LoVo (cell line): Measurements from ENCODE around the gene PRKCH.
A peak's percentile ranks its signal among the peaks of the same experiment; 100 is the strongest.

Experiments used
- DNase-seq: peaks from one replicate; pipeline ENCODE4 v3.0.0-alpha.2; 2016; ENCODE audit warnings: low spot score

Gene PRKCH

DNA sequence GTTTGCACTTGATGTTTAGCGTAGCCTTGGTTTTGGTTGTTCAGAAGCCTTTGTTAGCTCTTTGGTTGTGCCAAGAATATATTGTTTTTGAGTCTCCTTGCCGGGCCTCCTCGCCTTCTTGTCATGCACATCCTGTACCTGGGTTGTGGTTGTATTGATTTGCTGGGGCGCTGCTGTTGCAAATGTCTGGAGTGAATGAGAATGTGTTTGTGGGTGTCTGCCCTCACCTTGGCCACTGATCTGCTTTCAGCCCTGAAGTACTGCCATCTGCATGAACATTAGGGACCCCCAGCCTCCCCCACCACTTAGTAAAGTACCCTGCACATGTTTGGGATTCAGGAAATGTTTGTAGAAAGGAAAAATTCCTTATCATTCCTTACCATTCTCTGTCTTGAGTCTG lies 16.5 kb downstream of the PRKCH start:
- DNase-seq = no peak

DNA sequence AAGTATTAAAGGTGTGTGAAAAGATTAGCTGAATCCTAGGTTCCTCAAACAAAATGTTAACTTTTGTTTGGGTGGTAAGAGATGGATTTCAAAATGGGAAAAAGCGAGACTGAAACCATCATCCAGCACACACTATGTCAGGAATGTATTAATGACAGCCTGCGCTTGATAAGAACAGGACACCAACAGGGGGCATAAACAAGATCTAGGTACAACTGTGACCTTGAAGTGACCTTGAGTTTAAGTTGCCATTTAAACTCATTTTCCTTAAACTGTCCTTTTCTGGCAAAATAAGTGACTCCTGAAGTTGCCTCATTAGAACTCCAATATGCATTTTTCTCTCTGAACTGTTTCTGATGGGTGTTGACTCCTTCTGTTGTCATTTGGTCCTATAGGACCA lies 17.1 kb downstream of the PRKCH start:
- no peak for DNase-seq

DNA sequence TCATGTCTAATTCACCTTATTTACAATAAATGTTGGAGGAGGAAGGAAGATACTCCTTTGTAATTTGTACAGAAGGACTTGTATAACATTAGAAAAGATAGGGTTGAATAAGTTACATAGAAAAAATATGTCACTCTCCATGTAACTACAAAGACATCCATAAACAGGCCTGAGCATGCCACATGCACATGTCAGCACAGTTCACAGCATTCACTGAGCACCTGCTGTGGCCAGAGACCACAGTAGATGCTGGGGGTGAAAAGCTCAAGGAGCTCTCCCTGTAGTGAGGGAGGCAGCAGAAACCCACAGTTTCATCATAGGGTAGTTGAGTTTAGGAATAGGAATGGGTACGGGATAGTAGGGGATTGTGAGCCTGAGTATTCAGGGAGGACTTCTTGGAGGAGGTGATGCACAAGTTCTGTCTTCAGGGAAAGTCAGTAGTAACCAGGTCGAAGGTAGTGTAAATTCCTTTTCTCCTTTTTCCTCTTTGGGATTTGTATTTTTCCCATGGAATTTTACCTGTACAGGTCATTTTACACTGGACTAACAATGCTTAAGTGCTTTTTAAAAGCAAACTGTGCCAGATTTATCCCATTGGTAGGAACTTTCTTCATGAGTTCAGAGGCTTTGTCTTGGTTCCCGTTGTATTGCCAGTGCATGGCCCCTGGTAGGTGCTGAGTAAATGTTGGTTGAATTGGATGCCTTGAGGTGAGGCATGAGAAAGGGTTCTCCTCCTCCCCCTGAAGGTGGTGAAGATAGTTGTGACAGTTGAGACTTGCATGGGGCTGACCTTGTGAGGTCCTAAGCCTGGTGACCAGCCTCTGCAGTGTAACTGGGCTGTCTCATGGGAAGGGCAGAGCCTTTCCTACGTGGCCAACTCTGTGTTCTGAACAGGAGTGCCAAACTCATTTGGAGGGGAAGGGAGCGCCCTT lies 20.2 kb downstream of the PRKCH start:
- no peak for DNase-seq

DNA sequence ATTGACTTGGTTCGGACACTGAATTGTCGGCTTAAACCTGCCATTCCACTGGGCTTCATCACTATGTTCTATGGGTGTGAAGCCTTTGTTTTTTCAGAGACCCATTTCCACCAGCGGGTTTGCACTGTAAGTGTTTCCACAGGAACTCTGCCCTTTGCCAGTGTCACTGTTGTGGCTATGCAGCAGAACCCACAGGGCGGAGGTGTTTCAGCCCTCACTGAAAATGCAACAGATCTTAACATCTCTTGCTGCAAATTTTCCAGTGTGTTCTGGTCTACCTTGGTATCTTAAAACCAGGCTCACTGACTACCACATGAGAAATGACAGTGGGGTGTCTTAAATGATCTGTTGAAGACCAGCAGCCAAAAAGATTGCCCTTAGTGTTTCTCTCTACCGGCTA lies 21.1 kb downstream of the PRKCH start:
- no peak for DNase-seq

DNA sequence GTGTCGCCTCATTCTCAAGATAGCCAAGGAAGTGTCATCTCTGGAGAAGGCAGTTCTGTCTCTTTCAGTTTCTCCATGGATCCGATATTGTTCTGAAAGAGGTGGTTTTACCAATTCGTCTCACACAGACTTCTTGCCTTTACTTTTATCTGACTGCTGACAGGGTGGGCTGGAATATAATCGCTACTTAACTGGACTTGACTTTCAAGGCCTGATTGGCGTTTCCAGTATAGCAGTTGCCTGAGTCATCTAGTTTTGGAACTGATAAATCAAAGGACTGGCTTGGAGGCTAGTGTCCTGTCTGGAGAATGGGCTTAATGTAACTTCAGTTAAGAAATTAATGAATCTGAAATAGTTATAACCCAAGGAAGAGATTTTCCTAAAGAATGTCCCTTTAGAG lies 21.6 kb downstream of the PRKCH start:
- no peak for DNase-seq

DNA sequence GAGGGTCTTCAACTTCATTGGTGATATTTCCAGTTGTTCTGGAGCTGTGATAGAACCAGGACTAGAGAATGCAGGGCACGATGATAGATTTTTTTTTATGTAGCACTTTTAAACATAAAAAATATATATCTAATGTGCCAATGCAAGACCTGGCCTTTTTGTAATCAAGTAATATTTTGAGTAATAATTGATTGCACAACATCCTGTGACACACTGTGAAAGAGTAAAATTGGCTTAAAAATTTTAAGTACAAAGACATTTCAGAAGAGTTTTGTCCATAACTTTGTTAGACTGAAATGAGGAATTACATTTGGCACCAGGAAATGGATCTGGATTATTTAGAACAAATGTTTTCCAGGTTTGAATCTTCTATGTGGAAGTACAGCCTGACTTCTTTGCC lies 22.1 kb downstream of the PRKCH start:
- DNase-seq = no peak

DNA sequence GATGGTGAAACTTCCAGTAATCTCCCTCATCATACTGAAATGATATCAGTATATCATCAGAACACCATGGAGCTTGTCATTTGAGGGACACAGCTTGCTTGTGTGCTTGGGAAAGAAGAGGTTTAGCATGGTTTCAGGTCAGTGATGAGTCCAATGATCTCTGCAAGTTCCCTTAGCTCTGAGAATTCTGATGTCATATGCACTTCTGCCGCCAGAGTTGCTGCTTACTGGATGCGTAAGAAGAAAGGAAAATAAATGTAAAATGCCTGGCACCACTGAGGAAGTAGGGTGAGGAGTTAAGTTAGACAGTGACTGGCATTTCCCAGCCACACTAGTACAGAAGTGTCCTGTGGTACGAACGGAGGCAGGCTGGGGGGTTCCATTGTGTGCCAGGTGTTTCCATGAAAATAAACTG lies 22.6 kb downstream of the PRKCH start:
- DNase-seq = no peak

DNA sequence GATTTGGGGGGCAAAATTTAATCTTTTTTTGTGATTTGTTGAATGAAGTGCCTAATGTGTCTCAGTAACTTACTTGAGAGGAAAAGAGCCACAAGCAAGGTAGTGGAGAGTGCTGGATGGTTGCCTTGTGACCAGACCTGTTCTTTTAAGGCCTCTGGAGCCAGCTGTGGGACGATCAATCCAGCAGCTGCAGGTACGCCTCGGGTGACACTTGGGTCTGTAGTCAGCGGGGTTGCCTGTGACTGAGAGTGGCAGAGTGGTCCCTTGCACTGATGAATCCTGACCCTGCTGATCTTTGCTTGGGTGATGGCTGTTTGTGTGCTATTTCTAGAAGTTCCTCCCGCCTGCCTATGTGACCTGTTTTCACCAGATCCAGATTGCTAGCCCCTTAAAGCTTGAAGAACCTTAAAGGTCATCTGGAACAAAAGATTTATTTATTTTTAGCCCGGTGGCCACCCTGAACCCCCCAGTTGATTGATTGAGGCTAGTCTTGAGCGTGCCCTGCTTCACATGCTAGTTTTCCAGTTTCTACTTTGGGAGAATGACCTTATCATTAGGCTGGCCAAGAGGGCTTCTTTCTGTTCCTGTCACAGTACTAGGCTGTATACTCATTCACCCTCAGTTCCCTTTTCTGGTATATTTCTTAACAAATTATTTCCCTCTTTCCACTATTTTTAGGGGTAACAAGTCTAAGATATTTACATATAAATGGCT lies 23.2 kb downstream of the PRKCH start:
- no peak for DNase-seq

DNA sequence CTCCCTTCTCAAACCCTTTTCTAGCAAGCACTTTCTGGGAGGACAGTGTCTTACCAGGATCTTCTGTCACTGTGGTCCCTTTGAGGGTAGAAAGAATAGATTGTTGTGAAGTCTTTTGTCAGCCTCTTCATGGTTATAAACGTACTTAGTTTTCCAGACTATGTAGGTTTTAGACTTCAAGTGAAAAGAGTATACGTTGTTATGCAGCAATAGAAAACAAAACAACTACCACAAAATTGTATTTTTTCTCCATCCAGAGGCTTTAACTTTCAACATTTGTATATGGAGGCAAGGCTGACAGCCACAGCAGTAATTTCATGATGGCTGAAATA lies 23.7 kb downstream of the PRKCH start:
- no peak for DNase-seq

DNA sequence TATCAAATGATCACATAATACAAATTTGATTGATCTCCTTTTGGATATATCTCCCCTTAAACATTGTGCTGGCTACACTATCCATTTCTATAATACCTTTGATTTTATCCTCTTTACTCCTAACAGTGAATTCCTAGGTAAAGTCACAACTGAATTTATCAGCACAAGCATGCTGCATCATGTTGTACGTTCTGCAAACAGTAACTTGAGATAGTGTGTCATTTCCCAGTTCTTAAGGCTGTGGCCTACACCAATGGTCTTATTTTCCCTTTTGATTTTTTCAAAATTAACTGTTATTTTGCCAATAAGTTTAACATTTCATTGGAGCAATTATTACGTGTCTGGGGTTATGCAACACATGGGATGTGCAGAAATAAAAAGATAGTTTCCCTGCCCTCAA lies 24.8 kb downstream of the PRKCH start:
- no peak for DNase-seq

DNA sequence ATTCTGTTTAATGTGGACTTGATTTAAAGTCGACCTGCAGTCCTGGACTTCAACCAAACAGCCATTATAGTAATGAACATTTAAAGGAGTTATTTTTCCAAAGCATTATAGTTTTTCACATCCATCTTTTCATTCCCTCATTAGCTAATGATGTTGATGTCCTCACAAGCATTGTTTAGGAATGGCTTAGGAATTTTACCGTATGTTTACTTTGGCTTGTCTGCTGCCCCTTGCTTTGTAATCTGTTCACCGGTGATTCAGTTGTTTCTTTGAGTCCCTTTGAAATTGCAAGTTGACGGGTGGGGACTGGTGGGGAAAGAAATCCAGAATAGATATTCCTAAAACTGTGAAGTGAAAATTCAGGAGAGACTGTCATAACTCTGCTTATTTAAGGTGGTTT lies 25.4 kb downstream of the PRKCH start:
- DNase-seq = no peak

DNA sequence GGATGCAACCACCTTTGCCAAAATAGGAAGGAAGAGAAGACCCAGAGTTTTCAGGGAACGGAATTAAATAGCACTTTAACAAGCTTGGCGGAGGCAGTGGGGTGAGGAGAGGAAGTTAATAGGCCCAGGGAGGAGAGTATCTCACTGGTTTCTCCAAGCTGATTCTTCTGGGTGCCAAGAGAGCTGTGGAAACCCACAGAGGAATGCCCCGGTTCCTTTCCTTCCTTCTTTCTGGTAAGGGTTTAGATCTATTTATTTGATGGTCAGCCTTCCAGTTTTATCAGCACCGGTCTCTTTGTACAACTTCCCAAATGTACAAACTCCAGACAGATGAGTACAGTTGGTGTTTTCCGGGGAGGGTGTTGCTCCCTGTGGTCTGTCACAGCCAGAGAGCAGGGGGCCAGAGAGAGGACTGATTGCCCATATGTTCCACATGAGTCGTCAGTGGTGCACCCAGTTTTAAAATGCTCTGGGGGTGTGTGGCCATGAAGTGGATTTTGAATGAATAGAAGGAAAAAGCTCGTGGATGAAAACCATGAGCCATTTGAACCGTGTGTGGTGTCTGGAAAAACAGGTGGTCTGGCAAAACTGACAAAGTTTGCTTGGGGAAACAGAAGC lies 26.6 kb downstream of the PRKCH start:
- no peak for DNase-seq

DNA sequence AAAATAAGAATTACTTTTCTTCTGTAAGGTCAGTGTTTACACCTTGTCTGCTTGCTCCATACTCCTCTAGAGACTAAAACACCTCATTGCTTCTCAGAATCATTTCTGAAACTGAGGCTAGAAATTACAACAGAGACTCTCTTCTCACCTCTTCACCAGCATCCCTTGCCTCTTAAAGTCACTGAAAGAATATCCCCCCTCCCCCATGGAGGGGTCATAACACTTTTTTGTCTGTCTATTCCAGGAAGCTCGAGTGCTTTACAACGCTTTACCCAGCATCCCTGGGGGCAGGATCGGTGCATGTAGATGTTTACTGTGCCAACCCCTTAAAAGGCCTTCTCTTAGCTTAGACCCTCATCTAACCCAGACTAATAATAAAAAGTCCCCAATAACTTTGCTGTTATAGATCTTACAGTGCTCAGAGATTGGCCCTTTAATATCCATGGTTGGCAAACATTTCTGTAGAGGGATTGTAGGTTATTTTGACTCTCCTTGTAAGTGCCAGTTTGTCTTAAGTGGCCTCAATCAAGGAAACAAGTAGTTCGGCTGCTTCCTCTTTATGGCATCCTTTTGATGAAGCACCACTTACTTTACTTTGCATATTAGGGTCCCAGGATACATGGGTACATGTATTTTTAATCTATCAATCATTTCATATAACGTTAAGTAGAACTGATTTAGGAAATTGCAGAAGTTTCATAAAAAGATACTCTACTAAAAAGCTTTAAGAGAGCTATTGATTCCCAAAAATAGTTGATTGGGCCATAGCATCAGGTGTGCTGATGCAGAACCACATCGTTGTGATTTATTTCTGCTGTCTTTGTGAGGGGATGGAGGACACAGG lies 29.3 kb downstream of the PRKCH start:
- DNase-seq = no peak

DNA sequence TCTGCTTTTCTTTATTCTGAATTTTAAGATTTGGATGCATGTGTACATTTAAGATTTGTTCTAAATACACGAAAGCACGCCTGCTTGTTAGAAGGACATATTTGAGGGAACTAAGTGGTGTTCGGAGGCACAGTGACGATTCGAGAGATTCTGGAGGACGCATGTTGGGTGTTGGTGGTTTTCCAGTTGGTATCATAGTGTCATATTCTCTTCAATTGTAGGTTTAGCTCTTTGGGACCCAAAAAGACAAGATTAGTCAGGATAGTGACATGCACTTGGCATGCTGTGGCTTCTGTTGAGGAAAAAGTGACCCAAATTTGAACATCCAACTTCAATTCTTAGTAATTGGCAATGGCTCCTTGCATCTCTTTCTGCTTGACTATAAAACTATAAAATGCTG lies 30.1 kb downstream of the PRKCH start:
- DNase-seq = no peak

DNA sequence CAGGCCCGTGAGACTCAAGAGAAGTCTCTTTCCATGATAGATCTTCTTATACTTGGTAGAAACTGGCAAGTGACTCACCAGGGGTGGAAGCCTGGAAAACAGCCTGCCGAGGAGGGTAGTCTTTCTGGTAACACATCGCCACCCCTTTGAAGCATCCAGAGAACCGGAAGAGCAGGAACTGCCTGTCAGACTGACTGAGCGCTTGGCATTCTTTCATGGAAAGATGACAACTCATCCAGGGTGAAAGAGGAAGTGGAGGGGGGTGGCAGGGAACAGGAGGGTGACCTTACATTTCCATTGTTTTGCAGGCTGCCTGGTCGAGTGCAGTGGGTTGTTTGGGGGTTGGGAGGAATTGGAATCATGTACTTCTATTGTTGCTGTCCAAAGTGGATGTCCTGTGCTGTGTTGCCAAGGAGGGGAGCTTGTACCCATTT lies 34.5 kb downstream of the PRKCH start:
- DNase-seq = peak; percentile 82

DNA sequence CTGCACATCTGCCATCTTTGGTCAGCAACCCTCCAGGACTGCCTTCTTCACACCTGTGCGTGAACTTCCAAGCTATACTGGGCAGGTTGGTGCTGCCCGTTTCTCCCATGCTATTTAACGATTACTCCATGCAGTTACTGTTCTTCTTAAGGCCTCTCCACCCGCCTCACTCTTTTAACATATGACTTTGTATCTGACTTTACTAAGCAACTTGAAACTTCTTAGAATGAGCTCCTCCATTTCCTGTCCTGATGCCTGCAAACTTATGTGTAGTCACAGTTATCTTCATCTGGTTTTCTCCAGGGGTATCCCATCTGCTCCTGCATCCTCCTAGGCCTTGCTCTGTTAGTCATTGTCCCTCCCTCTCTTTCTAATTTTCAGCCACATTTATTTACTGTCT lies 35.7 kb downstream of the PRKCH start:
- no peak for DNase-seq

DNA sequence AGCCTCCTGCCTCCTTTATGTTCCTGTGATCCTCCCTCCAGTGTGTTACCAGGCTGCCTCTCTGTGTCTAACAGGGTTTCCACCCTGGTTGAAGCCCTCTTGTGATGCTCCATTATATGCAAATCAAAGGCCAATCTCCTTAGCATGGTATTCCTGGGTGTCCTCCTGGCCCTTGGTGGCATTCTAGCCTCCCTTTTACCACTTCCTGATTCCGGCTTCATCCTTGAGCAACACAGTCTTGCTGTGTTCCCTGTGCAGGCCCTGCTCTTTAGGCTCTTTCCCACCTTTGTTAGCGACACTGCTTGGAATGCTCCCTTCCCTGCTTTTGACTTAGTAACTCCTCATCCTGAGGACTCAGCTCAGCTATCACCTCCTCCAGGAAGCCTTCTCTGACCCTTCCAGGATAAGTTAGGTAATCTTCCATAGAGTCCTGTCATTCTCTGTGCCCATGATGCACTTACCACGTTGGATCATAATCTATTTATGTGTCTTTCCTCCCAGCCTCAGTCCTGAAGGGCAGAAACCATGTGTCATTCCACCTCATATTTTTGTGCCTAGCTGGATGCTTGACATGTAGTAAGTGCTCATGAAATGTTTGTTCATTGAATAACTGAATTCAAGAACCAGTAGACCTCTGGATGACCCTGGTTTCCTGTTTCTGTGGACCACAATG lies 37.3 kb downstream of the PRKCH start:
- DNase-seq = no peak

DNA sequence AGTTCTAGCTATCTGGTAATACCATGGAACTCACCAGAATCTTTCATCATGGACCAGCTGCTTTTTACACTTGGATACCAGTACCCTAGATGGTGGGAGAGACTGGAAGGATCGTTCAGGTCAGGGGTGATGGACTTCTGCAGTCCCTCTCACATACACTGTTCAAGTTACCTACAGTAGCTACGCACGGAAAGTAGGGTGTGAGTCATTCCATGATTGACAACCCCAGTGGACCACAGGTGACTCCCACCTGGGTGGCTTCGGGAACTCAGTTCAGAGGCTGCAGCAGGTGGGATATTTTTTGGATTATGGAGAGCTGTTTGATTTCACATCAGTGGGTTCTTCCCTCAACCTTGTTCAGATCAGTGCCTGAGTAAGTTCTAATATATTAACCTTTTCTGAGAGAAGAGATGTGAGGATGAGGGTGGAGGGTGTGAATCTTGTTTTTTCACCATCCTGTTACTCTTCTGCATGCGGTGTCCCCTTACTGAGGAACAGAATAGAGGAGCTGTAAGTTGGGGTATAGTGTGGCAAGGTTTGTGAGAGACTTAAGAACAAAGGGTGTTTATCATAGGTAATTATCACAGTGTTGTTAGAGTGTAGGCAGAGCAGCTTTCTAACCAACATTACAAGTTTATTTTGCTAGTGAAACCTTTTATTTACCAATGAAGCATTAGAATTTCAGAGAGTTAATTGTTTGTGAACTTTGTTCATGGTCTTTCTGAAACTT lies 39.6 kb downstream of the PRKCH start:
- DNase-seq = no peak

DNA sequence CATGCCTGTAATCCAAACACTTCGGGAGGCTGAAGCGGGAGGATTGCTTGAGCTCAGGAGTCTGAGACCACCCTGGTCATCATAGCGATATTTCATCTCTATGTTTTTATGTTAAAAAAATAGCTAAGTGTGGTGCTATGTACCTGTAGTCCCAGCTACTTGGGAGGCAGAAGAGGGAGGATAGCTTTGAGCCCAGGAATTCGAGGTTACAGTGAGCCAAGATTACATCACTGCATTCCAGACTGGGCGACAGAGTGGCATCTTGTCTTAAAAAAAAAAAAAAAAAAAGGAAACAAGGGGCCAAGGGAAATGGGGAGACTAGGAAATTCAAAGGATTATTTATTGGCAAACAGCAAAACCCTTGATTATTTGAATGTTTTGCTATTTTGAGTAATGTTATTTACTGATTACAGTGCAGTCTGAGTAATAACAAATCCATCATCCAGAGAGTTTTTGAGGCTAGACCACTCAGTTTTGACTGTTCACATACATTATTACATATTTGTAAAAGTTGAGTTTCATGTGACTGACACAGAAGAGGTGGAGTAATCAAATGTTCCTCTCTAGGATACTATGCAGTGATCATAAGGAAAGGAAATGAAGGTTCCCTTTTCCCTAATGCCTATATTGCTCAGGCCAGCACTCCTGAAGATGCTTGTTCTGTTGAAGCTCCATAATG lies 40.8 kb downstream of the PRKCH start:
- DNase-seq = no peak

DNA sequence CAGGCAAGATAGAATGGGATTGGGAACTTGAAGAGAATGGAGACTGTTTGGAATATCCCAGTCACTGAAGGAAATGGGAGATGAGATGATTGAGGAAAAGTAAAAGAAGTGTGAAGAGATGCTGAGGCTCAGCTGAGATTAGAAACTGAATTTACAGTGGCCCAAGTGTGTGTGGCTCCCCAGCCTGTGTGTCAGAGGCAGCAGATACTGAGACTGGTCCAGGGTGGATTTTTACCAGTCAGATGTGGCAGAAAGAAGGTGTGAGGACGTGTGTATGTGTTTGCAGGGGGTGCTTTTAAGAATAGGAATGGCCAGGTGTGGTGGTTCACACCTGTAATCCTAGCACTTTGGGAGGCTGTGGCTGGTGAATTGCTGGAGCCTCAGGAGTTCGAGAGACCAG lies 42.9 kb downstream of the PRKCH start:
- DNase-seq = no peak
